HG03442 (cell line): ENCODE data around the gene ULK3.
"Not testable (repeated sequence)": the region's sequence is repeated elsewhere in the genome, so short reads cannot be mapped to it uniquely, and the experiment has no call there.

Source experiments
- ATAC-seq: cut with Tn5 transposase; IDR thresholded peaks from one replicate; pipeline ENCODE4 v1.9.1; 2021; ENCODE audit warnings: mild to moderate bottlenecking, moderate library complexity; ENCODE audit not compliant: unreplicated experiment

Gene ULK3

GRCh38 chr15:74842581-74843444 lies at the start of gene ULK3:
Gene ULK3, minus strand, starts transcription at chr15:74843156. Its CDS starts 51 bp downstream, at chr15:74843105.
- peak; percentile 82 for ATAC-seq

- no peak for ATAC-seq
These were observed 49.4 kb upstream of the ULK3 start for GRCh38 chr15:74892313-74892712.

- no peak for ATAC-seq
These were observed 48.5 kb upstream of the ULK3 start for GRCh38 chr15:74891469-74891868.

GRCh38 chr15:74890665-74890960 lies 47.7 kb upstream of the ULK3 start:
- ATAC-seq = no peak

GRCh38 chr15:74889883-74890664 lies 47.1 kb upstream of the ULK3 start, which contains the start of gene MPI:
Gene MPI, plus strand, starts transcription at chr15:74890042. Its CDS starts 32 bp downstream, at chr15:74890074.
- peak; percentile 80 for ATAC-seq

- ATAC-seq = peak; percentile 9
These were observed 46.5 kb upstream of the ULK3 start for GRCh38 chr15:74889390-74889882.

GRCh38 chr15:74888716-74889115 lies 45.8 kb upstream of the ULK3 start:
- no peak for ATAC-seq

- ATAC-seq = not testable (repeated sequence)
These were observed 44.7 kb upstream of the ULK3 start for GRCh38 chr15:74887537-74888193.

- no peak for ATAC-seq
These were observed 42.5 kb upstream of the ULK3 start for GRCh38 chr15:74885461-74885860.

- ATAC-seq = no peak
These were observed 41.7 kb upstream of the ULK3 start for GRCh38 chr15:74884428-74885223.

GRCh38 chr15:74882528-74882927 lies 39.6 kb upstream of the ULK3 start:
- ATAC-seq = no peak

- no peak for ATAC-seq
These were observed 35.3 kb upstream of the ULK3 start for GRCh38 chr15:74878273-74878672.

- no peak for ATAC-seq
These were observed 30.9 kb upstream of the ULK3 start for GRCh38 chr15:74873756-74874424.

- peak; percentile 75 for ATAC-seq
These were observed 30.2 kb upstream of the ULK3 start, which contains the start of gene SCAMP2 for GRCh38 chr15:74873036-74873755. Gene SCAMP2, minus strand, starts transcription at chr15:74873365. Its CDS starts 110 bp downstream, at chr15:74873255.

GRCh38 chr15:74872702-74873035 lies 29.7 kb upstream of the ULK3 start:
- ATAC-seq = no peak

- no peak for ATAC-seq
These were observed 27.7 kb upstream of the ULK3 start for GRCh38 chr15:74870436-74871215.

- peak; percentile 31 for ATAC-seq
These were observed 26.9 kb upstream of the ULK3 start for GRCh38 chr15:74869726-74870407.

GRCh38 chr15:74869372-74869725 lies 26.4 kb upstream of the ULK3 start:
- no peak for ATAC-seq
